Fibroblast of the aortic adventitia (primary cell): ENCODE data around the gene NHLH2. TPM values are rescaled to one million over a fixed set of nuclear protein-coding genes. Genes with fewer than 3 reads are reported as not detected.

ENCODE experiments used
- DNase-seq: peaks from one replicate; pipeline ENCODE4 v3.0.0-alpha.2; 2010; ENCODE audit warnings: low read depth
- H3K4me3 ChIP-seq: 2 replicates; pipeline ENCODE4 v1.5.1; 2011; ENCODE audit warnings: low read depth, mild to moderate bottlenecking, control low read depth, low read length, moderate library complexity
- total RNA-seq: library from RNA; depleted of rRNA; stranded (reverse); fragments of >200 nt; gene quantifications from 2 replicates; pipeline ENCODE4 v1.2.3, GENCODE V29; 2012; ENCODE audit warnings: low replicate concordance
- TF ChIP-seq, protein P1 (sequence below): IDR thresholded peaks from 2 replicates; pipeline ENCODE4 v1.5.1; 2011; ENCODE audit warnings: mild to moderate bottlenecking, low read length, control low read depth, inconsistent platforms; ENCODE audit not compliant: insufficient read depth

Gene NHLH2
- total RNA-seq, 1 donor = not detected

DNA sequence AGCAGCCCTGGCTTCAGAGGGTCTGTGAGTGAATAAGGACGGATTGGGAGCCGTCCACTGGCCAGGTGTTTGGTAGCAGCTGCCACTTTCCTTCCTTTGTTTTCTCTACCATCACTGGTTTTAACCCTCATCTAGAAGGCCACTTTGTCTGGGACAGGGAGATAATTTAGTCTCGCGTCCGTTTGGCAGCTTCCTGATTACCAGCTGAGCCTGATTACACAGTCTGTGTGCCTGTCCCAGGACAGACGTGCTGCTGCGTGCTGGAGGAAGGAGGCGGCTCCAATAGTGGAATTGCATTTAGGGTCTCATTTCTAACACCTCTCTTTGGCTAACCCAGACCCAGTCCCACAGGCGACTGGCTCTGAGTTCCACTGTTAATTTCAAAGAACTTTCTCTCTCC, 47.8 kb downstream of the NHLH2 start:
- DNase-seq = no peak
- H3K4me3 ChIP-seq = no peak overlapping the region
- TF ChIP-seq, protein P1, sequence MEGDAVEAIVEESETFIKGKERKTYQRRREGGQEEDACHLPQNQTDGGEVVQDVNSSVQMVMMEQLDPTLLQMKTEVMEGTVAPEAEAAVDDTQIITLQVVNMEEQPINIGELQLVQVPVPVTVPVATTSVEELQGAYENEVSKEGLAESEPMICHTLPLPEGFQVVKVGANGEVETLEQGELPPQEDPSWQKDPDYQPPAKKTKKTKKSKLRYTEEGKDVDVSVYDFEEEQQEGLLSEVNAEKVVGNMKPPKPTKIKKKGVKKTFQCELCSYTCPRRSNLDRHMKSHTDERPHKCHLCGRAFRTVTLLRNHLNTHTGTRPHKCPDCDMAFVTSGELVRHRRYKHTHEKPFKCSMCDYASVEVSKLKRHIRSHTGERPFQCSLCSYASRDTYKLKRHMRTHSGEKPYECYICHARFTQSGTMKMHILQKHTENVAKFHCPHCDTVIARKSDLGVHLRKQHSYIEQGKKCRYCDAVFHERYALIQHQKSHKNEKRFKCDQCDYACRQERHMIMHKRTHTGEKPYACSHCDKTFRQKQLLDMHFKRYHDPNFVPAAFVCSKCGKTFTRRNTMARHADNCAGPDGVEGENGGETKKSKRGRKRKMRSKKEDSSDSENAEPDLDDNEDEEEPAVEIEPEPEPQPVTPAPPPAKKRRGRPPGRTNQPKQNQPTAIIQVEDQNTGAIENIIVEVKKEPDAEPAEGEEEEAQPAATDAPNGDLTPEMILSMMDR = no peak

DNA sequence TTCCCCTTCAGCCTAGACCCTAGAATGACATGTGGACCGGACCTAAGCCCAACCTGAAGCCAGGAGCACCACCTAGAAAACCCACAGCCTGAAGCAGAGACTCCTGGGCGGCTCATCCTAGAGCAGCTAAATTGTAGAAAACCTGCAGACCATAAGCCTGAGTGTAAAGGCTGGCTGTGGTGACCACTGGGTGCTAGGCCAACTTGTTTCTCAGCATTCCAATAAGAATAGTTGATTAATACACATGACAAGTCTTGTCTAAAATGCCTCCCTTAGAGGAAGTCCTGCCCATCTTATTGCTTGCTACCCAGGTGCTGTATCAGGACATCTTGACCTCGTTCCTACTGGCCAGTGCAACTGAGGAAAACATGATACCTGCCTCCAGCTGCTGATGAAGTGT, 49.1 kb downstream of the NHLH2 start:
- H3K4me3 ChIP-seq = no peak overlapping the region
- TF ChIP-seq, protein P1 = no peak
- no peak for DNase-seq

DNA sequence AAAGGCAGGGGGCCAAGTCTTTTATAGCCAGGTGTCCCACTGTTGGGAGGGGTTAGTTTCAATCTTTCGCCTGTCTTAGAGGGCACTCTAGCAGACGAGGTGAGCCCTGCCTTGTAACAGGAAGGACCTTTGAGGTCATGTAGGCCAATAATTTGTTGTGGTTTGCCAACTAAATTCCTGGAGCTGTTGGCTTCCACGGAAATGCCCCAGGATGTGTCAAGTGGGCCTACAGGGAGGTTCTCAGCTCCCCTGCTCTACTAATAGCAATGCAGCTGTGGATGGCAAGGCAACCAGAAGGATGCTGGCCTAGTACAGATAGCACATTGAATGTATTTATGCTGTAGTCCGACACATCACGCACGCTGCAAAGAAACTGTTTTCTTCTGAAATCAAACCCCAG, 50.1 kb downstream of the NHLH2 start:
- TF ChIP-seq, protein P1 = no peak
- no peak for DNase-seq
- no peak overlapping the region for H3K4me3 ChIP-seq

DNA sequence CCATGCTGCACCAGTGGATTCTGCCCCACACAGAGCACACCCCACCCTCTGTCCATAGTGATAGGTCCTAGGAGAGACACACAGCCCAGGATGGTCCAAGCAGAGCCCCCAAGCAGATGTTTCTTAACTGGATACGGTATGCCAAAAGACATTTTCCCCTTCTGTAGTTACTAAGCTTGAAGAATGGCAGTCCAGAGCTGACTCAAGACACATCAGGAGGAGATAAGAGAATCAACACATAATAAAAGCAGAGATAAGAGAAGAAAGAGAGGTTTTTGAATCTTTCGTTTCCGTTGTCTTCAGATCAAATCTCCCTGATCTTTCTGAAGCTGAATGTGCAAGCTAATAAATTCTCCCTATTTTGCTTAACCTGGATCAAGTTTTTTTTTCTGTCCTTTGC, 50.6 kb downstream of the NHLH2 start:
- H3K4me3 ChIP-seq = no peak overlapping the region
- DNase-seq = no peak
- TF ChIP-seq, protein P1 = no peak

Other genes with a start within 250 kb of the NHLH2 start
- 6.0 and 14.3 TPM in 2 replicates for gene VANGL1, start 199.2 kb downstream of the NHLH2 start, total RNA-seq
- gene CASQ2, start 72.4 kb downstream of the NHLH2 start, total RNA-seq = not detected in 2 replicates
- gene SLC22A15, start 135.4 kb upstream of the NHLH2 start, total RNA-seq = 4.2 and 7.2 TPM in 2 replicates